NCI-H187 (cell line): ENCODE results near the gene PF4V1.

Source experiments
- DNase-seq, 2 experiments: peaks; one replicate each; lab custom pipeline; 2025; lab: John Stamatoyannopoulos, UW

The PF4V1 gene, protein sequence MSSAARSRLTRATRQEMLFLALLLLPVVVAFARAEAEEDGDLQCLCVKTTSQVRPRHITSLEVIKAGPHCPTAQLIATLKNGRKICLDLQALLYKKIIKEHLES

DNA sequence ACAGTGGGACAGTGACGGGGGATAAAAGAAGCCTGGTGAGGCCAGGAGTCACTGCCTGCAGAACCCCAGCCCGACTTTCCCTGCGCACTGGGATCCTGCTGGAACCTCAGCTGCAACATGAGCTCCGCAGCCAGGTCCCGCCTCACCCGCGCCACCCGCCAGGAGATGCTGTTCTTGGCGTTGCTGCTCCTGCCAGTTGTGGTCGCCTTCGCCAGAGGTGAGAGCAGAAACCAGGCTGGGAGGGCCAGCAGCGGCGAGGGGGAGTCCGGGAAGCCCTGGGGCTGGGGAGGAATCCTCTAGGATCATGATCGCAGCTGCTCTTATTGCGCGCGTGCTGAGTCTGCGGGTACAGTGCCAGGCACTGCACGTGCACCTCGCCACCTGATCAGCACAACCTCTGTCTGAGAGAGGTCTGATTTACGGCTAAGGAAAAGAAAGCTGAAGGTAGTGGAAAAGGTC, at the start of gene PF4V1:
Gene PF4V1 (plus strand): TSS at position 51 of the 459 bp plus-strand sequence. CDS start 67 bp downstream, at position 118.
- no peak for DNase-seq

DNA sequence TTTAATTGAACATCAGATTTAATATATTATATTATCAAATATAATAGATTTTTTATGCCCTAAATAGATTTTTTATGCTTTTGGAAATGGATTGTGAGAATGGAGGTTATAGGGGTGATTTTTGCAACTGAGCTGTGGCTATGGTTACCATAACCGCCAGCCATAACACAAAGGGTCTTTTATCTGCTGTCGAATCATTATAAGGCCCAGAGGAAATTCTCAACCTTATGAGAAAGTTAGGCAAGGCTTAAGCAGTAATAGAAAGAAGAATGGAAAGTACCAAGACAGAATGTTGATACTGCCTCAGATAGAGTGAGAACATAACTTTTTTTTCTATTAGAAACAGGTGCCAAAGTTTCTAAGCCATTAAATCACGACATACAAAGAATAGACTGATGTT, 42.9 kb upstream of the PF4V1 start:
- DNase-seq = no peak

DNA sequence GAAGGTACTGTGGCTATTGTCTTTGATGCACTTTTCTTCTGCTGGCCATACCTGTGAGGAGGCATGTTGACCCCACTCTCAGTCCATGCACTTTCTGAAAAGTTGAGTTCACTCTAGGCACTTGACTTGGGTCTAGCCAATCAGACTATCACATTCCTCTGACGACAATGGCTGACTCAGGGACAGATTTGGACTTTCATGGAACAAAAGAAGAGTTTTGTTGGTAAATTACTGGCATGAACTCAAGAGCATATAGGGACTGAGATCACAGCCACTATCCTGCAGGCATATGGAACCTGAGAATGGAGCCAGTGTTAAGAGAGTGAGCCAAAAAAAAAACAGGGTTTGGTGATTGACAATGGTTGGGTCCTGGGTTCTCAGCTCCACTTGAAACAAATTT, 41.3 kb upstream of the PF4V1 start:
- no peak for DNase-seq

DNA sequence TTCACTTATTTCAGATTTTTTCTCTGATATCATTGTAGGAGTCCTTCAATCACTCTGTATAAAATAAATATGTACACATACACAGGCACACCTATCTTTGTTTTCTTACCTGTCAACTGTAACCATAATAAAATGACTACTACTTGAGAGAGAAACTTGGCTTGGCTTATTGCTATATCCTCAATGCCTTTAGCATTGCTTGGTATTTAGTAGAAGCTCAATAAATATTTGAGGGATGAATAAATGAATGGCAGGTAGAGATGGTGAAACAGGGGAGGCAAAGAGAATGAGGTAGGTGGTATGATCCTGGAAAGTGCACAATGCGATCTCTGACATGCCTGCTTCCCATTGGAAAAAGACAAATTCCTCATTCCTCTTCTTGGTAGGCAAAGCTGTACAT, 38.4 kb upstream of the PF4V1 start:
- no peak for DNase-seq

DNA sequence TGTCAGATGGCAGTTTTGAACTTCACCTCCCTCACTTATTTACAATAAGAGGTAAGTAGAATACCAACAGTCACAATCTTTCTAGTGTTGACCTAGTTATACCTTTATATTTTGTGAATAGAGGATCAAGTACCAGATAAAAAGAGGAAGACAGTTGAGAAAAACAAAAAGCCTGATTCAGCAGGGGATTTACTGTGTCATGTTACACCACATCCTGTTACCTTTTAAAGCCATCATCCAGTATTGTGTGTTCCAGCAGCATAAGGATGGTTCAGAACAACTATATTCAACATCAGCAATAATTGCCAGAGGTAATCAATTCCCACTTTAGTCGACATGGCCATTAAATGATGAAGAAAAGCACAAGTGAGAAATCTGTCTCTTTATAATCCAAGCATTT, 38.0 kb upstream of the PF4V1 start:
- DNase-seq = no peak

DNA sequence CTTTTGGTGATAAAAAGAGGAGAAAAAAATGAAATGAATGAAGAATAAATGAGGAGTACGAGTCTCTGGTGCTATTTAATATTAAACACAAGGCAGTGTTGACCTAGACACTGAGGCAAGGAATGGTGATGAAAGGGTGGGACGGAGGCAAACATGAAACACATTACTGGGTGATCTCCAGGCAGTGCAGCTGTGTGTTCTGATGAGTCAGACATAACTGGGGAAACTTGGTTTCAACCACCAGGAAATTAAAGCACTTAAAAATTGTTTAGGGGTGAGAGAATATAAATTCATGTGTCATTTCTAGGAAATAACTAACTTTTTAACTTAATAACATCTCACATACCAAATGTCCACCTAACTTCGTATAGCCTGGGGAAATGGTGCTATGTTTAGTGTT, 36.3 kb upstream of the PF4V1 start:
- no peak for DNase-seq

DNA sequence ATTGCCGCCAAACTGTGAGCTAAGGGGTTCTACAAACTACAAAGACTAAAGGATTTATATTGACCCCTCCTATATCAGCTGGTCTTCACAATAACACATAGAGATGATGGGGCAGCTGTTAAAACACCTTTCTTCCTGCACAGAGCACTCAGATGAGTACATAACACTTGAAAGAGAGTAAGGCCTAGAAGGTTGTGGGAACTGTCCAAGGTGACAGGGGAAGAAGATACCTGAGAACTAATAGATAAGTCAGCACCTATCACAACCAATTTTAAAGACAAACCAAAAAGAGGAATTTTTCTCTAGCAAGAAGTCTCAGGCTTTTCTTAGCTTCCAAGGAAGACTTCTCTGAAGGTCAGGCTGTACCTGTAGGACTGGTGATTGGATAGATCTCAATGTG, 35.8 kb upstream of the PF4V1 start:
- DNase-seq = no peak

DNA sequence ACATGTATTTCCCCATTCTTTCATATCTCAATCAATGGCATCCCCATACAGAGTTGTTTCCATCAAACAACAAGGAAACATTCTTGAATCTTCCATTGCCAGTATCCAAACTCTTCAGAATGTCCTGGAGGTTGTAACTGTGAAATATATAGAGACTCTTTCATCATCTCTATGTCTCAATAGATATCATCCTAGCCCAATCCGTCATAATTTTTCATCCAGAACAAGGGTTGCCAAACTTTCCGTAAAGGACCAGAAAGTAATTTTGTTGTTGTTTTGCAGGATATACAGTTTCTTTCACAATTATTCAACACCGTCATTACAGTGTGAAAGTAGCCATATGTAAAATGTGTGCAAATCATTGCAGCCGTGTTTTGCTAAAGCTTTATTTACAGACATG, 31.8 kb upstream of the PF4V1 start:
- no peak for DNase-seq

DNA sequence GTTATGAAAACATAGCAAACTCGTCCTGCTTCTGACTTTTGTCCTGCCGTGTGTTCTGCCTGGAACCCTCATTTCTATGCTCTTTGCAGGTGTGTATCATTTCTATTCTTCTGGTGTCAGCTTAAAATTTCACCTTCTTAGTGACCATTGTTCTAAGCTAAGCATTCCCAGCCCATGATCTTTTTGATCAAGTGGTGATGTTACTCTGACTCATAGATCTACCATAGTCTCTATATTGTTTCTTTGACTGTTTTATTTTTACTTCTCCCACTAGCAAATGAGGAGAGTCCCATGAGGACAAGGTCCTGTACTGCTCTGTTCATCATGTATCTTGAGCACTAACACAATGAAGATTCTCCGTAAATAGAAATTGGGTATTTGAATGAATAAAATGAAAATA, 30.7 kb upstream of the PF4V1 start:
- no peak for DNase-seq

DNA sequence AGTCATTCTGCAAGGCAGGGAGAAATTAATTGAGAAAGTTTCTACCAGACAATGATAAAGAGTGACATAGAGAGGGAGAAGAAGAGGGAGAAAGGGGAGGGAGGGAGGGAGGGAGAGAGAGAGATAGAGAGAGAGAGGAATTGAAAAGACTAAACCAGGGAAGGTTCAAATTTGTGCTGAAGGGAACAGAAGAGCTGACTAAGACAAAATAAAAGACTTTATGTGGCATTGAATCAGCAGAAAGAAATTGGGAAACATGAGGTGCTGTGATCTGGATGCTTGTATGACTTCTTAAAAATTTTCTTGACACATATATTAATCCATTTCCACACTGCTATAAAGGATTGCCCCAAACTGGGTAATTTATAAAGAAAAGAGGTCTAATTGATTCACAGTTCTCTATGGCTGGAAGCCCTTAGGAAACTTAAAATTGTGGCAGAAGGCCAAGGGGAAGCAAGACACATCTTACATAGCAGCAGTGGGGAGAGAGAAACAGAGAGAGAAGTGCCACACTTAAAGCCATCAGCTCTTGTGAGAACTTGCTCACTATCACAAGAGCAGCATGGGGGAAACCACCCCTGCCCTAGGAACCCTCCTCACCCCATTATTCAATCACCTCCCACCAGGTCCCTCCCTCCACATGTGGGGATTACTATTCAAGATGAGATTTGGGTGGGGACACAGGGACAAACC, 30.1 kb upstream of the PF4V1 start:
- DNase-seq = no peak

DNA sequence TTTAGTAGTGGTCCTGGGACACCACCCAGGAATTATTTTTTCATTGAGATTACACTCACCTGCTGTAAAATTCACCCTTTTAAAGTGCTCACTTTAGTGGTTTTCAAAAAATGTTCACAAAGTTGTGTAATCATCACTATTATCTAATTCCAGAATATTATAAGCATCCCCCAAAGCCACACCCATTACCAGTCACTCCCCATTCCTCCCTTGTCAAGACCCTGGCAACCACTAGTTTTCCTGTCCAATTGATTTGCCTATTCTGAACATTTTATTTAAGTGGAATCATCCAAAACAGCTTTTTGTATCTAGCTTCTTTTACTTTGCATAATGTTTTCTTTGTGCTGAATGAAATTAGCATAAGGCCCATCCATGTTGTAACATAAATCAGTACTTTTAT, 29.3 kb upstream of the PF4V1 start:
- no peak for DNase-seq

DNA sequence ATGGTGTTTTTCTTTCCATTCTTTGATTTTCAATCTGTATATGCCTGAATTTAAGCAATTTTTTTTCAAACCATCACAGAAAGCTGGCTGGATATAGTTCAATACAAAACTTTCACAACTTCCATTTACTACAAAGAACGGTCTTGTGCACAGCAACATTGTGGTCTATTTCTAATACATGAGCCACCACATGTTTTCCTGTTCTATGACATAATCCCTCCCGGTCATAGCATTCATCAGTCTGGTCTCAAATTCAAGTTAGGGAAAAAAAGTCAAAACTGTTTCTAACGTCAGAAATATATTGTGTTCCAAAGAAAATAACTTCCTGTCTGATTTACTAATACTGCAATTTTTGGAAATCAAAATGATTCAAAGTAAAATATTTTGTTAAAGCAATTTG, 24.1 kb upstream of the PF4V1 start:
- DNase-seq = no peak

DNA sequence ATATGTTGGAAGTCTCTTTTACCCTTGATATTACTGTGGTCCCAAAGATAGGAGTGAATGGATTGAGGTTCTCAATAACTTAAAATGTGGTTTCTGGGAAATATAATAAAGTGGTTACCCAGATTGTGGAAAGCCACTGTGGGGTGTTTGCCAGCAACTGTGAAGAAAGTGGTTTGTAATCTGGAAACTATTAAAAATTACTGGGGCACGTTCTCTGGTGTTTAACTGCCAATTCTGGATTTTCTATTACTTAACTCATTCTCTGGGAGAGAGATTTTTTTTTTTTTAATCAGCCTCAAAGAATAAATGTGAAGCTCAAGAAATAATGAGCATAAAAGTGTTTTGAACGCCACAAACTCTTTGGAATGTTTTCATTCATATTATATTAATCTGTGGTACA, 21.5 kb upstream of the PF4V1 start:
- DNase-seq = no peak

DNA sequence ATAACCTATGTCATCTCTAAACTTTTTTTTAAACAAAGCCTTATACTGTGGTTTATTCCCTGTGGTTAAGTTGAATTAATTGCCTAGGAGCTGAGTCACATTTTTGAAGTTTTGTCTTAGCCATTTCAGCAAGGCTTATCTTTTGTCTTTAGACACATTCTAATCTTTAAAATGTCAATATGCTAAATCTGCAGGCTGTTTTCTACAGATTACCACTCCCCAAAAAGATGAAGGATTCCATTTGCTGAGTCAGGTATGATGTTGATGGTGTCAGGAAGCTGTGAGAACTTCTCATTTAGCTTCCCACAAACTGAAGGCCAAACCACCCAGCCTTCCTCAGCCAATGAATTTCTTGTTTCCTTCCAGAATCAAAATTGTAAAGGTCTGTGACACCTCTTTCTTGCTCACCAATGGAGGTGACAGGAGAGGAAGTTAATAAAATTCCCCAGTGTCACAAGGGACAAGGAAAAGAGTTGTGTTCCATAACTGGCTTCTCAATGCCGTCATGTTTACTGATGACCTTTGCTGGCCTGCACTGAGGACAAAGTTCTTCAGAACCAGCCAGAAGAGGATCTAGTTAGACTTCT, 20.4 kb upstream of the PF4V1 start:
- no peak for DNase-seq

DNA sequence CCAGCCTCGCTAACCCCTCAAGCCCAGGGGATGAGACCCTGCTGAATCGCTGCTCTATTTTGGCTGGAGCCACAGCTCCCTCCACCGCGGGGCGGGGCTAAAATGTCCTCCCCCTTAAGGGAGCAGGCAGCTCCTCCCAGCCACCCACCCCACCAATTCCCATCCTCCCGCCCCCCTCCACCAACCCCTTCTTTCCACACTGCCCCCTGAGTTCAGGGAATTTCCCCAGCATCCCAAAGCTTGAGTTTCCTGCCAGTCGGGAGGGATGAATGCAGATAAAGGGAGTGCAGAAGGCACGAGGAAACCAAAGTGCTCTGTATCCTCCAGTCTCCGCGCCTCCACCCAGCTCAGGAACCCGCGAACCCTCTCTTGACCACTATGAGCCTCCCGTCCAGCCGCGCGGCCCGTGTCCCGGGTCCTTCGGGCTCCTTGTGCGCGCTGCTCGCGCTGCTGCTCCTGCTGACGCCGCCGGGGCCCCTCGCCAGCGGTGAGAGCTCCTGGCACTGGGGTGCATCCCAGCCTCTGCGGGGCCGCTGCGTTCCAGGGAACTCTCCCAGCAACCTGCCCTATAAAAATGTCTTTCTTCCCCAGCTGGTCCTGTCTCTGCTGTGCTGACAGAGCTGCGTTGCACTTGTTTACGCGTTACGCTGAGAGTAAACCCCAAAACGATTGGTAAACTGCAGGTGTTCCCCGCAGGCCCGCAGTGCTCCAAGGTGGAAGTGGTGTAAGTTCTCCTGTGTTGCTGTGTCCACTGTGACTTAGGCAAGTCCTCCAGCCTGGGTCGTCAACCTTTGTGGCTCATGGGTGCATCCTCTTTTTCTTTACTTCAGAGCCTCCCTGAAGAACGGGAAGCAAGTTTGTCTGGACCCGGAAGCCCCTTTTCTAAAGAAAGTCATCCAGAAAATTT, 16.5 kb upstream of the PF4V1 start, which contains the start of gene CXCL6:
Gene CXCL6 (plus strand): TSS at position 306 of the 907 bp plus-strand sequence. CDS start 73 bp downstream, at position 379.
- DNase-seq = no peak

DNA sequence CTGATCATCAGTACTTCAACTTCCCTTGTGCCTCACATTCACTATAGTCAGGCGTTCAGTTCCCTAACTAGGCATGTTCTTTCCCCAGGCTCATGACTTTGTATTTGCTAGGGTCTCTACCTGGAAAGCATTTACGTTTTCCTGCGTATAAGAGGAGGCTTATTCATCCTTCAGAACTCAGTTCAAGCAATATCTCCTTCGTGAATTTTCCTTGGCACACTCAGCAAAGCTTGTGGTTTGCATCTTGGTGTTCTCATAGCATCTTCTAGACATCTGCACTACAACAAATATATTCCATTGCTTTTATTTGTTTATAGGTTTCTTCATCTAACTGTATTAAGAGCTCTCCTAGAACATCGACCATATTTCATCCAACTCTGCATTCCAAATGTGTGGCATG, 14.0 kb upstream of the PF4V1 start:
- DNase-seq = no peak

DNA sequence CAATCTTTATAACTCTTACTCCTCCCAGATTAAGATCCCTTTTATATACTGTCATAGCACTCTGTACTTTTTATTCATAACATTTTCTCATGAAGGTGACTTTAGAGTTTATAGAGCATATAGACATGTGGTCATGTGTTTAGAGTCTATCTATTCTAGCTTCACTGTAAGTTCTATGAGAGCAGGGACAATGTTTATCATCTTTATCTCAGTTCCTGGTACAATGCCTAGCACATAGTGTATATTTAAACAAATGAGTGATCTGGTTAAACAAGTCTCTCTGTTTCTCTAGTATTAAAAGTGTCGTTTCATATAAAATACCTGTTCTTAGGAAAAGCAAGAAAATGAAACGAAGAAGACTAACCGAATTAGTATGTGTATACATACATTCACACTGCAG, 13.4 kb upstream of the PF4V1 start:
- no peak for DNase-seq

DNA sequence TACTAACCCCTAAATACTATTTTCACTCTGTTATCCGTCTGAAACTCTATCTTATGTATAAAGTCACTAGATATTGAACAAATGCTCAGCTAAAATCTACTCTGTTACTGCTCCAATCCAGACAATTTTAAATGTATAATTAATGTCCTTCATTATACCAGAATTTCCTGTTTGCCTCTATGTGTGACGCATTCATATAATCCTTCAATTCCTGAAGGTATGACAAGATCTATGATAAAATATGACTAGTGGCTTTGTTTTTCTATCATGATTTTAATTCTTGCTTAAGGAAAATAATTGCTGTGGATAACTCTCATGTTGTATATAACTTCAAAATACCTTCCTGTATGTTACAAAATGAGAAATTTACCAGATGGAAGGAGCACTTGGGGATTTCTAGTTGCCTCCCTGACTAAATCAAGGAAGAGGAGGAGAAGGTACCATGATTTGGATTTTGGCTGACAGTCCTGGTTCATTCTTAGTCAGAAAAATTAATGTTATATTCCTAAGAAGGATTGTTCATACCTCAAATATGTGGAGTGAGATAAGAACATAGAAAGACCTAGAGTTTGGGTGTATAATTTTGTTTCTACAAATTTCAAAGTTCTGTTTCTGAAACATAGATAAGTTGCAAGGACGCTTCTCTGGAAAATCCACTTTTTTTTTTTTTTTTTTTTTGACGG, 11.7 kb upstream of the PF4V1 start:
- DNase-seq = no peak

DNA sequence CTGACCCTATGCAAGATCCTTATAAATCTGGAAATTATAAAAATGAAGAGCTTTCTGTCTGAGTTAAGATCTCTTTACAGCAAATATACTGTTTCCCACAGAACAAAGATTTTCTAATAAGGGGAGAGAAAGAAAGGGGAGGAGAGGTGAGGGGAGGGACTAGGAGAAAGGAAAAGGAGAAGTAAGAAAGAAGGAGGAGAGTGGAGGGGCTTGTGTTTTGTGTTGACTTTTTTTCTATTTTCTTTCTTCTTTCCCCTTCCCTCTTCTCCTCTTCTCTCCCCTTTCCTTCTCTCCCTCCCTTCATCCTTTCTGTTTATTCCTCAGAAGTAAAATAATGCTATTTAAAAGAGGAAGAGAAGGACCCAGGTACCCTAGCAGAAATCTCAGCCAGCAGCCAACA, 10.4 kb upstream of the PF4V1 start:
- no peak for DNase-seq

DNA sequence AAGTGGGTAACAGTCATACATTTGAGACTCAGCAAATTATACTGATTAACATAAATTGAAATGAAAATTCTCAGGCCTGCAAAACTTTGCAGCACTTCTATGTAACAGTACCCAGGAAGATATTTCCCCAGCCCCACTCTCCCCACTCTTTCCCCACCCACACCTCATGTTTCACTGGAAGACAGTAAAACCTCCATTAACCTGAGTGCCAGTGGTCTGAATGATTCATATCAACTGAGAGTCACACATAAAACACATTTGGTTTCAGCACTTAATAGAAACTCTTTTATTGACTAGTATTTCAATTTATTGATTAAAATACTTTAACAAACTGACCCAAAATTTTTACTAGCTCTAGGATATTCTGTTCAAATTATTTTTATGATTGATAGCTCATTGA, 9.7 kb upstream of the PF4V1 start:
- no peak for DNase-seq

DNA sequence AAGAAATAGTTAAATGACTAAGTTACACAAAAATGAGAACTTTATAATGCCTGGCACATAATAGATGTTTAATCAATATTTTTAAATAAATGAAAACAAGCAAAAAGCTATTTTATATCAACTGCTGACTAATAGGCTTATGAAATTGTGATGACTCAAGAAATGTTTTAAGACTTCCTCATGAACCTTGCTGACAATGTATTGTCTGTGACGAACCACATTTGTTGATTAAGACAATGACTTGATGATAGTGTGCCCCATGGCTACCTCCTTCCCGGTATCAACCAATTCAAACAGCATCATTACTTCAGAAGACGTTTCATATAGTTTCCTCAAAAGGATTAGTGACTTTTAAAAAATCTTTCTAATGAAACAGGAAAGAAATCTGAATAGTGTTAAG, 8.8 kb upstream of the PF4V1 start:
- no peak for DNase-seq

DNA sequence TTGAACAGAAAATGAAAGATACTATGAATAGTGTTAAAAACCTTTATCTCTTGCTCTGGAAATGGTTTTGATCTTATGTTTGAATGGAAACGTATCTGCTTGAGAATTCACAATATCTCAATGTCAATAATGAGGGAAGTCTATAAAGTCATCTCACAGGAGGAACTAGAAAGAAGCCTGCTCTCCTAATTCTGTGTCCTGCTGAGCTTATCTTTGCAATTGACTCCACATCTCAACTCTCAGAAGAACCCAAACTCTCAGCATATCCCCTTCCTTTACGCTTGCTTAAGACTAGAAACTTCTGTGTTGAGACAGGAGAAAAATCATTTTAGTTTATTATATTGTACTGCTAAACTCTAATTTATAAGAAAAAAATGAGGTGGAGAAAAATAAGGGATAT, 8.3 kb upstream of the PF4V1 start:
- no peak for DNase-seq
